Measurements from ENCODE around the gene STXBP6.

STXBP6 gene

DNA sequence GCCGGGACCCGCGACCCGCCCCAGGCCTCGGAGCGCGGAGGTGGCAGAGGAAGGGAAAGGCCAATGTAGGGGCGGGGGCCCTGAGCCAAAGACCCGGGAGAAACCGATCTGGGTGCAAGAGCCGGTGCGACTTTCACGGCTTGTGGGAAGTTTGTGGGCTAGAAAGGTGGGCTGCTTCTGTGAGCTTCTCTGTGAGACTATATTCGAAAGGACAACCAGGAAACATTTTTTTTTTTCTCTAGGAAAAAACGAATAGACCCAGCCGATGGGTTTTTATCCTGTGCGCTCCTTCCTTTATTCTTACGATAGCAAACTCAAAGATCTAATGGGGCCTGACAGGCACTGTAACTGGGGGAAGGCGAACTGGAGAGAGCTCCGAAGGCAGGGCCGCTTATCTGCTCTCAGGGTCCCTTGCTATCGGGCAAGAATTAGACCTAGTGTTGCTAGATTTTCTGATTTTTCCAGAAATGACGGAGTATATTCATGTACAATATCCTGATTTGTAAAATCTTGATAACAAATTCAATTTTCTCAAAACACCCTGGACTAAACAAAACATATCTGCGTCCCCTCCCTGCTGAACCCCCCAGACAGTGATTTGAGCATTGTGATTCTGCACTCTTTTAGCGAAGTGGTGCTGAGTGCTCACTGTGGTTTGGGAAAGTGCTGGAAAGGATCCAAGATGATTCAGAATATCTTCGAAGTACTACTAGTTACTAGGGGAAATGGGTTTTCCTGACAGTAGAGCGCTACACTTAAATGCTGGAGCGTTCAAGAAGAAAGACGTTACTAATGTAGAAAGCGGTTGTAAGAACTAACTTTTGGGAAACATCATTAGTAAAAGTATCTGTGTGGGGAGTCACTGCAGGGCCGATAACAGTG is 563 bp upstream of the STXBP6 start:
- no peak for DNase-seq

- DNase-seq: no peak
Measured at GRCh38 chr14:25049093-25049567, 817 bp downstream of the STXBP6 start.

GRCh38 chr14:25048170-25049016 is 1.6 kb downstream of the STXBP6 start:
- no peak for DNase-seq

GRCh38 chr14:25046301-25046943 is 3.5 kb downstream of the STXBP6 start:
- no peak for DNase-seq

DNA sequence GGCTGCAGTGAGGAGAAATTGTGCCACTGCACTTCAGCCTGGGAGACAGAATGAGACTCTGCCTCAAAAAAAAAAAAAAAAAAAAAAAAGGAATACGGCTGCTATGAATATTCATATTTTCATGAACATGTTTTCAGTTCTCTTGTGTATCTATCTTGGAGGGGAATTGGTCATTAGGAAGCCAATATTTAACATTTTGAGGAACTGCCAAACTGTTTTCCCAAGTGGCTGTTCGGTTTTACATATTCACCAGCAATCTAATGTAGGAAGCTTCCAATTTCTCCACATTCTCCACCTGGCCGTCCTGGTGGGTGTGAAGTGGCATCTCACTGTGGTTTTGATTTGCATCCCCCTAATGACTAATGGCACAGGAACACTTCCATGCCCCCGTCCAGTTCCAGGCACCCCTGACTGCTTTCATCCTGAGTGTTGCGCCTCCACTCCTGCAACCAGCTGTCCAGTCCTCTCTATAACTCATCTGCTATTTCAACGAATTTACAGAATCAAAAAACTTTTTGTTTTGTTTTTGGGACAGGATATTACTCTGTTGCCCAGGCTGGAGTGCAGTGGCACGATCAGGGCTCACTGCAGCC is 5.7 kb downstream of the STXBP6 start:
- DNase-seq: no peak

GRCh38 chr14:25042362-25043299 is 7.3 kb downstream of the STXBP6 start:
- DNase-seq: no peak

DNA sequence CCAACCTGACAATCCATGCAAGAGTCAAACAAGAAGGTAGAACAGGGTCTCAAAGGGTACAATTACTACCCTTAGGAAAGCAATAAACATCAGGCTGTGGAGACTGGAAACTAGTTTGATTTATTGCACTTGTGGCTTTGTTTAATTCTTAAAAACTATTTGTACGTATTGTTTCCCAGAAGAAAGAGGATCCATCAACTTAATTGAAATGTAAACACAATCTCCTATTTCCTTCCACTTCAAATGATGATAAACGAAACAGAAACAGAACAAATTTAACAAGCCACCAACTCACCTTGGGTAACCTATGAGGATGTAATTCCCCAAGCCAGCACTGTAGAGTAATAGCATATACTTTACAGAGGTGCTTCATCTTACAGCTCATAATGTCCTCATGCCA is 8.0 kb downstream of the STXBP6 start:
- DNase-seq: no peak

DNA sequence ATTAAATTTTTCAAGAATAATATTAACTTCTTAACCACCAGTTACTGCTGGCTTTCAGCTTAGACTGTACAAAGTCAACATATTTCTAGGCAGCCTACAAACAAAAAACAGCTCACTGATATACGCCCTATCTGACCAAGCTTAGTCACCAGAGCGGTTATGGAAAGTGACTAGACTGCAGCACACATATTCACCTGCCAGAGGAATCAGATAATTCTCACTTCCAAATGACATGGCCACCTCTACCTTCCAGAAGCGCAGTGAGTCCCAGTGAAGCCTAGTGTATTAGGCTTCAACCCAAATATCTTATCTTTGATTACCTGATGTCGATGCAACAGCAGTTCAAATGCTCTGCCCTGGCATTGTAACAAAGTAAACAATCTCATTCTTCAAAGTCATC is 8.5 kb downstream of the STXBP6 start:
- no peak for DNase-seq

- no peak for DNase-seq
Measured at GRCh38 chr14:25039933-25040332, 10.0 kb downstream of the STXBP6 start.

DNA sequence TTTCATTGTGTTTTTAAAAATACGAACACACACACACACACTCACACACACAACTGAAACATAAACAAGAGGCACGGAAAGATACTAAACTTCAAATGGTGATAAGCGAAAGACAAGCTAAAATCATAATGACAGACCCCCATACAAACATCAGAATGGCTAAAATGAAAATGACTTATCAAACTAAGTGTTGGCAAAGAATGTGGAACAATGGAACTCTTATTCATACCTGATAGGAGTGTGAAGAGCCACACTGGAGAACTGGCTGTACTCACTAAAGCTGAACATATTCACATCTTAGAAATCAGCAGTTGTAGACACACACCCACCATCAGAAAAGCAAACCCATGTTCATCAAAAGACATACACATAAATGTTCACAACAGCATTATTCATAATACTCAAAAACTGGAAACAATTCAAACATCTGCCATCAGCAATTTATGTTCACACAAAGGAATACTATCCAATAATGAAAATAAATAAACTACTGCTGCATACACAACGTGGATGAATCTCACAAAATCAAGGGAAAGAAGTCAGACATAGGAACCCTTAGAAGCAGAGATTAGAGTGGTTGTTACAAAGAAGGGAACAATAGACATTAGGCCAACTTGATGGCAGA is 11.8 kb downstream of the STXBP6 start:
- no peak for DNase-seq

- DNase-seq: no peak
Measured at GRCh38 chr14:25037032-25037431, 12.9 kb downstream of the STXBP6 start.

DNA sequence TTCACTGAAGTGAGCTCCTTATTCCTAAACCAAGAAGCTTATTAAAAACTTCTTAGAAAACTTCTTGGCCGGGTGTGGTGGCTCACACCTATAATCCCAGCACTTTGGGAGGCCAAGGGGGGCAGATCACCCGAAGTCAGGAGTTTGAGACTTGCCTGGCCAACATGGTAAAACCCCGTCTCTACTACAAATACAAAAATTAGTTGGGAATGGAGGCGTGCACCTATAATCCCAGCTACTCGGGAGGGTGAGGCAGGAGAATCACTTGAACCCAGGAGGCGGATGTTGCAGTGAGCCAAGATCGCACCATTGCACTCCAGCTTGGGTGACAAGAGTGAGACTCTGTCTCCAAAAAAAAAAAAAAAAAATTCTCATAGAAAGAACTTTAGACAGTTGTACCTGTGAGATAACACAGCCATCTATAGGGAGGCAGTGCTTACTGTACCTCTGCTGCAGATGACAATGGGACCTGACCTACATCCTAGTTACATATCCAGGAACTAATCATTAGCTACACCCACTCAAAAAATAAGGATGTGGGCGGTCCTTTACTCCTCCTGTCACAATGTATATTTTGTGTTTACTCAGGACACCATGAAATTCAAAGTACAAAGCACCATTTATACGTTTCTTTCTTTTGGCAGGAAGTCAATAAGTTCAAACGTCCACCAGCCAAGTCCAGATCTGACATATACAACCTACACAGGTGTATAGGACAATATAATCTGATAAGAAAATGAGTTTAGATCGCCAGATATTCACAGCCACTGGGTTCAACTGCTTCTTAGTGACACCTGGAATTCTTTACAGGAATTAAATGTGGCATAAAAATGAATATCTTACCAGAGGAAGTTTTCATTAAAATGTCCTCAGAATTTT is 14.9 kb downstream of the STXBP6 start:
- no peak for DNase-seq

DNA sequence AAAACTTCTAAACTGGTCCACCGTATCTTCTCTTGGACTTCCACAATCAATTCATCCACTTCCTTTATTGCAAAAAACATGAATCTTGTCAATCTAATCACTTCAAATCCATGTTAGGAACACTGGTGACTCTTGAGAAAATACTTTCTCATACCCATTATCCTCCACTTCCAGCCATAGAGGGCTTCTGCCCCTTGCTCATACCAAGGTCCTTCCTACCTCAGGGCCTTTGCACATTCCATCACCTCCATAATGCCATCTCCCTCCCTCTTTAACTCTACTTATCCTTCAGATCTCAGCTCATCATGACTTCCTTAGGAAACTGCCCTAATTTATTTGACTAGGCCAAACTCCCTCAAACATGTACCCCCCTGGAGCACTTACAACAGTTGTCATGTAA is 16.6 kb downstream of the STXBP6 start:
- DNase-seq: no peak

GRCh38 chr14:25032092-25032784 is 17.7 kb downstream of the STXBP6 start:
- DNase-seq: no peak

GRCh38 chr14:25026476-25027137 is 23.3 kb downstream of the STXBP6 start:
- no peak for DNase-seq

DNA sequence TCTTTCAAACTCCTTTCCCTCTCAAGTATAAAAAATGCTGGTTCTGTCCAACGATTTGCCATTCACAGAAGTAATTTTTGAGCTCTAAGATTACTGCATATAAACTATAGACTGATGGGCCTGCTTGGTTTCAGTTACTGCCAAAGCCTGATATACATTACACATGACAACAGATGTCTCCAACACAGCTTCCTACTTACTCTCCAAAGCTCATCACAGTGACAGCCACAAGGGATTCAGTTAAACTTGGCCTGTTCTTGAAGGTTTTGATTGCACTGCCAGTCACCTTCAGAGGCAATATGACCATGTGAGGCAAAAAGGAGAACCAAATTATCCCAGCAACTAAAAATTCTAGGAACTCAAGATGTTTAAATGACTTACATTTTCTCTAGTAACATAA is 30.1 kb downstream of the STXBP6 start:
- DNase-seq: no peak

DNA sequence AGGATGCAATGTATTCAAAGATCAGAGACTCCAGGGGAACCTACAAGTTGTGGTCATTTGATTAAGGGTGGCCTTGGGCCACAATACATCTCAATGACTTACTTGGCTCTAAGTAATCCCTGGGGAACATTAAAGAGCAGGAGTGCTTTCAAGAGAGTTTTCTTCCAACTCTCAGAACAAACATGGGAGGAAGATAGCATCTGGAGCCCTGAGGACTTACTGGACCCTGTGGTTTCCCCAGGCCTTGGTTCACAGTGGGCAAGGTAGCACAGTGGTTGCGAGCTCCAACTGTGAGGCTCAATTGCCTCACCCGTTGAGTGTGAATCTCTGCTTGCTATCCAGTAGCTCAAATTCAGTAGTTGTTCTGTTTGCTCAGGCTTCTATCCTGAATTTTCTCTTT is 32.4 kb downstream of the STXBP6 start:
- DNase-seq: no peak

GRCh38 chr14:25015761-25016160 is 34.2 kb downstream of the STXBP6 start:
- DNase-seq: no peak

DNA sequence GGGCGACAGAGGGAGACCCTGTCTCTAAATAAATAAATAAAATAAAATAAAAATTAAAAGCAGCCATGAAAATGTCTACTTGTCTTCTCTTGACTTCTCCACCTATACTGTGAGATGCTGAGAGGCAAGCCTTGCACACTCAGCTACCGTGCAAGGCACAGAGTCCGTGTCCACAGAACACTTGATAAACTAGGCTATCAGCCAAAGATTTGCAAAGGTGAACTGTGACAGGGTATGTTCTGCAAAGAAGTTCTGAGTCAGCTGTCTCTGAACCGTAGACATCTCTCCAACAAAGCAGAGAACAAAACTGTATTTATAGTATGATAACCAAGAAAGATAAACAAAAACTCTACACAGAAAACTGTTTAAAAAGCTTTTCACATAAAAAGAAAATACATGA is 35.5 kb downstream of the STXBP6 start:
- no peak for DNase-seq

All from cortex of kidney (tissue), 1 donor.